ENCODE results near the gene TTLL3.

- TF ChIP-seq PTBP1 (IDR thresholded peaks at IDR 0.05; ENCODE audit: low read depth, low read length, poor library complexity, severe bottlenecking) (no peak), NFIC (IDR thresholded peaks at IDR 0.05; ENCODE audit: low read length) (no peak), NCOA2 (CRISPR knock-in tag; IDR thresholded peaks at IDR 0.05) (no peak), ARID3A (IDR thresholded peaks at IDR 0.05; ENCODE audit: low read depth, low read length) (no peak), CTCF (CRISPR knock-in tag; IDR thresholded peaks at IDR 0.05) (peak; percentile 42), HDAC1 (CRISPR knock-in tag; IDR thresholded peaks at IDR 0.05) (no peak), POLR2A (IDR thresholded peaks at IDR 0.05; ENCODE audit: insufficient read depth in 1 of 2, low read depth in 2 of 2, low read length in 2 of 2) (no peak), BCL6 (CRISPR knock-in tag; IDR thresholded peaks at IDR 0.05) (no peak), REST (IDR thresholded peaks at IDR 0.05; ENCODE audit: borderline replicate concordance in 1 of 2, low read depth in 1 of 2, low read length in 2 of 2) (no peak), KLF11 (CRISPR knock-in tag; IDR thresholded peaks at IDR 0.05) (no peak), MAZ (IDR thresholded peaks at IDR 0.05; ENCODE audit: borderline replicate concordance, low read depth, low read length) (no peak), MAZ (CRISPR knock-in tag; IDR thresholded peaks at IDR 0.05; ENCODE audit: low read depth) (no peak), SMAD1 (CRISPR knock-in tag; IDR thresholded peaks at IDR 0.05; ENCODE audit: borderline replicate concordance, low read depth) (no peak), ZFP41 (CRISPR knock-in tag; IDR thresholded peaks at IDR 0.05; ENCODE audit: borderline replicate concordance) (no peak)
These were observed 66.9 kb downstream of the TTLL3 start for GRCh38 chr3:9876991-9877390.

Measured in HepG2 (cell line).